NCI-H345 treated with DMSO at 0.1 percent for 48 hours (cell line): Measurements from ENCODE around the gene ZCWPW1.

ENCODE experiments used
- DNase-seq: peaks from one replicate; lab custom pipeline; 2025; ENCODE audit not compliant: unreplicated experiment; lab: John Stamatoyannopoulos, UW

Gene ZCWPW1, protein sequence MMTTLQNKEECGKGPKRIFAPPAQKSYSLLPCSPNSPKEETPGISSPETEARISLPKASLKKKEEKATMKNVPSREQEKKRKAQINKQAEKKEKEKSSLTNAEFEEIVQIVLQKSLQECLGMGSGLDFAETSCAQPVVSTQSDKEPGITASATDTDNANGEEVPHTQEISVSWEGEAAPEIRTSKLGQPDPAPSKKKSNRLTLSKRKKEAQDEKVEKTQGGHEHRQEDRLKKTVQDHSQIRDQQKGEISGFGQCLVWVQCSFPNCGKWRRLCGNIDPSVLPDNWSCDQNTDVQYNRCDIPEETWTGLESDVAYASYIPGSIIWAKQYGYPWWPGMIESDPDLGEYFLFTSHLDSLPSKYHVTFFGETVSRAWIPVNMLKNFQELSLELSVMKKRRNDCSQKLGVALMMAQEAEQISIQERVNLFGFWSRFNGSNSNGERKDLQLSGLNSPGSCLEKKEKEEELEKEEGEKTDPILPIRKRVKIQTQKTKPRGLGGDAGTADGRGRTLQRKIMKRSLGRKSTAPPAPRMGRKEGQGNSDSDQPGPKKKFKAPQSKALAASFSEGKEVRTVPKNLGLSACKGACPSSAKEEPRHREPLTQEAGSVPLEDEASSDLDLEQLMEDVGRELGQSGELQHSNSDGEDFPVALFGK

DNA sequence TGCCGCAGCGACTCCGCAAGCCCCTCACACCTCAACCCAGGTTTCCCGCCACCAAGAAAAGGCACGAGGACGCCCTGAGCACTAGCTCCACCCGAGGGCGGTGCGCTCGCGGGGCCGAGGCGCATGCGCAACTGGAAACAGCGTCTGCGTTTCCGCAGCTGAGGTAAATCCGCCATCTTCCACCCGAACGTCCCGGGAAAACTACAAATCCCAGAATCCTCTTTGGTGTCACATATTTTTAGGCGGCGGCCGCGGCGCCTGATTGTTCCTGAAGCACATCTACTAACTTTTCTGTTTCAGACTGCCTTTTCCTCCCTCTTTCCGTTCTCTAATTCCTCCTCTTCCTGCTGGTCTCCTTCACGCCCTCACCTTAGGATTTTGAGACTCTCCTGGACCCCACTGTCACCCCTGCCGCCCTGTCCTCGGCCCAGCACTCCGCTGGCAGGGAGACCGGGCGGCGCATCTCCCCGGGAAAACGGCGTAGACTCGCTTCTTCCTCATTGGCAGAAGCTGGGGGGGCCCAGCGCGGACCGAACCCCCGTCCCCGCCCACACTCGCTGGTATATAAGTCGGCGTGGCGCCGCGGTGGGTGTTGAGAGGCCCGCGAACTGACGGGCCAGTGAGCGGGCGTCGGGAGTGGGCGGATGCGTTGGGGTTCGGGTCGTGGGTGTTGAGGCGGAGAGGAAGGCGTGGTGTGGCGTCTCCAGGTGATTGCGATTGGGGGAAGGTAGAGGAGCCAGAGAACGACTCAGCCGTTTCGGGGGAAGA lies at the start of gene ZCWPW1:
ZCWPW1 (minus strand) TSS at position 505 of the 768 bp plus-strand sequence. CDS start 8,054 bp downstream, outside the sequence.
- peak; percentile 94 for DNase-seq

DNA sequence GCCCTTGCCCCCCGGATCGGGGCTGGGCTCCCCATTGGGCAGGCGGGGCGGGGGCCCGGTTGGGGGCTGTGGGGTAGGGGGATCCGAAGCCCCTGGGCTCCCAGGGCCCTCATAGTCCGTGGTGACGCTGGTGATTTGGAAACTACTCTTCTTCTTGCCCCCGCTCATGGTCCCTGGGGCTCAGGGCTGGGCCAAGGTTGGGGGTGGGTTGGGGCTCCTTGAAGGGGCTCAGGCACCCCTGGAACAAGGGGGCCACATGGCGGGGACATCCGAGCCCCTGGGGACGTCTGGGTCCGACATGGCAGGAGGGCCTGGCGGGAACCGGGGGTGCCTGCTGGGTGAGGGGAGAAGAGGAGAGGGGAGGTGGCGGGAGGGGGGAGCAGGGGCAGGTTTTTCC lies 49.4 kb upstream of the ZCWPW1 start:
- no peak for DNase-seq

DNA sequence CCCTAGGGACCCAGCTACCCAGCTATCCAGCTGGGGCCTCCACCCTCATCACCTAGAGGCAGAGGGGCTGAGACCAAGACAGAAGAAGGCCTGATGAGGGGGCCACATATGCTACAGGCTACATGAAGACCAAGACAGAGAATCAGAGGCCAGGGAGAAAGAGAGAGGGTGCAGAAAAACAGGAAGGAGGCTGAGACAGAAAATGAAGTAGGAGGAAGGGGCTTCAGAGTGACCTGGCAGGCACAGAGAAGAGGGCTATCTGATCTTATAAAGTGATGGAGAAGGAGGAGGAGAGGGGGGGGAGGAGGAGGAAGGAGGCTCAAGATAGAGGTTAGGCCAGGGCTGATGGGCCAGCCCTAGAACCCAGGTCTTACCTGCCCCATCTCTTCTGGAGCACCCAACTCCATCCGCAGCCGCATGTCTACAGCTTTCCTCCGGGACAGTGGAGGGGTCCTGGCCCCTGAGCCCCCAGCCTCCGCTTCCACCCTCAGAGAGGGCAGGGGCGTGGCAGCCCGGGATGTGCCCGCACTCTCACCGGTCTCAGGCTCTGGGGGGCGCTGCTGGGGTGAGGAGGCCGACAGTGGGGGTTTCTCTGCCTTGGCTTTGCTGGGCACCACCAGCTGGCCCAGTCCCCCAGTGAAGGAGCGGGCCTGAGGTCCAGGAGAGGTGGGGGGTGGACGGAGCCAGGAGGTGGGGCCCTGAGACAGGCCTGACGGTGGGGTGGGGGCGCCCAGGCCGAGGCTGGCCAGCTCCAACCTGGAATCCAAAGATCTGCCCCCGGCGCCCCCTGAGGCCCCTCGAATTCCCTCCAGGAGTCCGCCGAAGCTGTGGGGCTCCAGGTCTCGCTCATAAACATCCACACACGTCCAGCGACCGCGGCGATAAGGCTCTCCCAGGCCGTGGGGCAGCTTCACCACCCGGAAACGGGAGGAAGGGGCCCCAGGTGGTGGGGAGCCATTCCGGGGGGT lies 48.7 kb upstream of the ZCWPW1 start:
- no peak for DNase-seq

DNA sequence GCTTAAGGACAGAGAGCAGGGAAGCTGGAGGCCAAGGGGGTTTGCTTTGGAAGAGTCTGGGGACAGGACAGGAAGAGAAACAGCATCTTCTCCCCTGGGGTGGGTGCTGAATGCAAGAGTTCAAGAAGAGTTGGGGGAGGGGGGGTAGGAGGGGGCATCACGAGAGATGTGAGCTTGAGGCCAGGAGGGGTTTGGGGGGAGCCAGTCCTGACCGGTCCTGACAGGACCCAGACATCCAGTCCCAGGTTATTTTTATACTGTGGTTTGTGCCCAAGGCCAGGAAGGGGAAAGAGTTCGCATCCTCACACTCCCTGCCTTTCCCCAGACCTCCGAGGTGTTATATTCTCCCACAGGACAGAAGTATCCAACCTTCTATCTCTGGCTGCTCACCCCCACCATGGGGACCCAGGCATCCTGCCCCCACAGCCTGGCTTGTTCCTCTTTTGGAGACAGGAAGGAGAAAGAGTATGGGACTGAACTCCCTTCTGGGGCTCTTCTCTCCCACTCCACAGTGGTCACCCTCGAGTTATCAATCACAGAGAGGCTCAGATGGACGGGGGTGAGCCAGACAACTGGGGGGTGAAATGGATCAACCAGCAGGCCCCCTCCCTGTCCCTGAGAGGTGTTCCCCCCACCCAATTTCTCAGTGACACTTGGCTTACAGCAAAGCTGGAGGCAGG lies 47.7 kb upstream of the ZCWPW1 start:
- DNase-seq: no peak

DNA sequence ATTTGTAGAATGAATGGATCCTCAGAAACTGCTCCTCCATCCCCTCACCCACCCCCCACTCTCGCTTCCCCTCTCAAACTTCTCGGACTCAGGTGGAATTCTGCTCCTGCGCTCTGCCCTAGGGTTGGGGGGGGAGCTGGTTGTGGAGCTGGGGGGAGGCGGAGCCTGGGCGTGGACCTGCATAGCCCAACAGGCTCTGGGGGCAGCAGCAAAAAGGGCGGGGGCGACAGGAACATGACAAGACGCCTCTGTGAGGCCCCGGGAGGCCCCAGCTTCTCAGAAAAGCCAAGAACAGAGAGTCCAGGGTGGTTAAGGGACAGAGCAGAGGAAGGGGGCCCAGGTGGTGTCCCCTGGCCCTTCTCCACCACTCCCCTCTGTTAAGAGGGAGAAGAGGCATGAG lies 47.0 kb upstream of the ZCWPW1 start:
- DNase-seq: no peak

DNA sequence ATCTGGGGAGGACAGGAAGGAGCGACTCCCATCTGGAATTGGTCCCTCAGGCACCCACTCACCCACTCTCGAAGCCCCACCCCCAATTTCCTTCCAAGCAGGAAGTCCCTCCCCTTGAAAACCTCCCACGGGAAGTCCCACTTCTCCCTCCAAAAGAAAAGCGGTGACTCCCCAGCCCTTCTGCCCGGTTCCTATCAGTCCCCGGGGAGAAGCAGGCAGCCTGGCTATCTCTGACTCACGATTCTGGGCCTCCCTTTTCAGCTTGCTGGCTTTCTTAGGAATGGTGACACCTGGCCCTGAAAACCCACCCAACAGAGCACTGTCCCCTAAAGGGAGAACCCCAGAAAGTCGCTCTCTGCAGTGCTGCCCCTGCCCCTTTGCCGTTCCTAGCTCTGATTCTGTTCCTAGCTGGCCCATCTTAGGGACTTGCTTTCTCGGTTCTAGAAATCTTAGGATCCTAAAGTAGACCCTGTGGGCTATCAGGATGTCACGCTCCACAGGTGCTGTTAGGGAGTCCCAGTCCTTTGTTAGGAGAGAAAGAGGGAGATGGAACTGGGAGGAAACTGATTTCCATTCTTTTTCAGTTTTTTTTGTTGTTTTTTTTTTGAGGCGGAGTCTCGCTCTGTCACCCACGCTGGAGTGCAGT lies 44.5 kb upstream of the ZCWPW1 start:
- no peak for DNase-seq

DNA sequence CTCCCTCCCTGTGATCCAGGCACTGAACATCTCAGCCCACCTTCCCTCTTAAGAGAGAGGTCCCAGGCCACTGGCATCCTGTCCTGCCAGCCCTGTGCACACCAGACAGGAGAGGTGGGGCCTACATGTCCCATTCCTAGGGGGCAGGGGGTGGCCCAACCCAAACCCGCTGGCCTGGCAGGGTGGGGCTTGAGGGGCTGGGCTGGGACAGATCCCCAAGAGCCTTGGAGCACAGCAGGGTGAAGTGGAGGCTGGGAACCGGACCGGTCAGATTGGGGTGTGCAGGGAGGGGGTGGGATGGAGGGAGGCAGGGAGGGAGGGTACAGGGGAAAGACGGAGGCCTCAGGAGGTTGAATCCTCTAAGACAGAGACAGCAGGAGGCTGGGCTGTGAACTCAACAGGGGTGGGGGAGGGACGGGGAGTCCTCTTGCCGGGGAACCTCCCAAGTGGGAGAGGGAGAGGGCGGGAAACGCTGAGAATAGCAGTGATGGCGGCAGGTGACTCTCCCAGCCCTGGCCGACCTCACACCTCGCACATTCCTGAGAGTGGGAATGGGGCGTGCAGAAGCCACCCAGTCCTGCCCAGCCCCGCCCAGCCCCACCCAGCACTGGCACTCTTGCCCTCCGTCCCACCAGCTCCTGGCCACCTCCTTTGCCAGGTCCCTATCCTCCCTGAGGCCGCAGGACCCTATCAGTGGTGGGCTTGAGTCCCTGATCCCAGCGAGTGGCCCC lies 43.8 kb upstream of the ZCWPW1 start:
- no peak for DNase-seq

DNA sequence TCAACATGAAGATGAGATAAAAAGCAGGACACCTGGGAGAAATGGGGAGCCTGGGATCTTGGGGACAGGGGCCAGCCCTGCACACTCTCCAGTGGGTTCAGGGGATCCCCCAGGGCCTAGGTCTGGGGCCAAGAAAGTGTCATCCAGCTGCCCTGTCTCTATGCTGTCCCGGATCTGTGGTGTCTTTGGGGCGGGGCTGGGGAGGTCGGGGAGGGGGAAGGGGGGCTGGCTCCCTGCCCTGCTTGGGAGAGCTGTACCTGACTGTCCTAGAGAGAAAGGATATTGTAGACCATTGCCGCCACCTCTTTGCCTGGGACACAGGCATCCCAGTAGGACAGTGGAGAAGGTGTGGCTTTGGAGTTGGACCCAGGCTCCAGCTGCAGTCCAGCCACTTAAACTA lies 42.5 kb upstream of the ZCWPW1 start:
- DNase-seq: no peak

DNA sequence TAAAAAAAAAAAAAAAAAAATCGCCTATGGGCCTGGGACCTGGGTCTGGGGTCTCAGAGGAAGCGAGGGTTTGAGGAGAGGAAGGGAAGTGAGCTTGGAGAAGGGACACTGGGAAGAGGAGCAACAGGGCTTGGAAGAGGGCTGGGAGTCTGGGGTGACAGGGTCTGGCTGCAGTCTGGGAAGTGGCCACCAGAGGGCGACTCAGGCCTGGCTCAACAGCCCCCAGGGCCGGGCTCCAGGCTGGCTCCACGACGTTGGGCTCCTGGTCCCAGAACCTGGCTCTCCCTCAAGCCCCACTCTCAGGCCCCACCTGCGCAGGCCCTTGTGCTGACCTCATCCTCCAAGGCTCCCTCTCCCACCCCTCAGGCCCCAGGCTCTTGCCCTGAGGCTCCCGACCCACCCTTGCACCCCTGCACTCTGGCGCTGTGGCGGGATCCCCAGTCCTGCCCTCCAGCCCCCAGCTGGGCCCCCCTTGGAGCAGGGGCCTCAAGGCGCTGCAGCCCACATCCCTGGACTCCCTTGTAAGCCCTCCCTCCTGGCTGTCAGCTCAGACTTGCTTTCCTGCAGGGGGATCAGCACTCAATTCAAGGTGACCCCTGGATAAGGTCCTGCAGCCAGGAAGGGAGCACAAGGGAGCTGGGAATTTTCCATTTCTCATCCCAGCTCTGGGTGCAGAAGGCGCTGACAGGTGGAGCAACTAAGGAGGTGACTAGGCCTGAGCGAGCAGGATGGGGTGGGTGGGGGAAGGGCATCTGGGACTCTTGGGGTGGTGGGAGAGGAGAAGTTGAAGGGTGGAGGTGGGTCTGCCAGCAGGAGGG lies 40.9 kb upstream of the ZCWPW1 start:
- DNase-seq: peak; percentile 40

DNA sequence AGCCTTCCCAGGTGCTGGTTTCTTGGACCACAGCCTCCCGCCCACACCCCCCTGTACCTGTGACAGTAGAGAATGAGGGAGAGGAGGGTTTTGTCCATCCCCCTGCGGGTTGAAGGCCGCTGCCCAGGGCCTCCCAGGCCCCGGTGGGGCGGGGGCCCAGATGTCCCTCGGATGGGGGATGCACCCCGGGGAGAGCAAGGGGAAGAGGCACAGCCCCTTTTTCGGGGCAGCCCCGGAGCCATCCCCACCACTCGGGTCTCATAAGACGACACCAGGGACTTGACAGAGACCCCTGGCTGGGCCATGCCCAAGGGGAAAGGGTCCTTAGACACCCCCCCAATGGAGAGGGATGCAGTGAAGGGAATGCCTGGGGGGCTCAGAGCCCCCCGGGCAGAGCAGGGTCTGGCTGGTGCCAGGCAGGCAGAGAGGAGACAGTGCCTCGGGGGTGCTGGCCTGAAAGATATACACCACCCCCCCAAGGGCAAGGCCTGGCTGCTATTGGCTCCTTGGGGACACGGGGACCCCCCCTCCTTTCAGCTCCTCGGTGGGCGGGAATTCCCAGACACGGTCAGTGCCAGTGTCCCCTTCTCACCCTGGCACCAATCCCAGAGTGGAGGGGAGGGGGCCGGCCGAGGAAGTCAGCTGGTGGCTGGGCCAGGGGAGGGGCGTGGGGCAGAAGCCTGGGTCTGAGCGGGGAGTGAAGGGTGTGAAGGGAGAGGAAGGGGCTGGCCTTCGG lies 39.3 kb upstream of the ZCWPW1 start:
- no peak for DNase-seq

DNA sequence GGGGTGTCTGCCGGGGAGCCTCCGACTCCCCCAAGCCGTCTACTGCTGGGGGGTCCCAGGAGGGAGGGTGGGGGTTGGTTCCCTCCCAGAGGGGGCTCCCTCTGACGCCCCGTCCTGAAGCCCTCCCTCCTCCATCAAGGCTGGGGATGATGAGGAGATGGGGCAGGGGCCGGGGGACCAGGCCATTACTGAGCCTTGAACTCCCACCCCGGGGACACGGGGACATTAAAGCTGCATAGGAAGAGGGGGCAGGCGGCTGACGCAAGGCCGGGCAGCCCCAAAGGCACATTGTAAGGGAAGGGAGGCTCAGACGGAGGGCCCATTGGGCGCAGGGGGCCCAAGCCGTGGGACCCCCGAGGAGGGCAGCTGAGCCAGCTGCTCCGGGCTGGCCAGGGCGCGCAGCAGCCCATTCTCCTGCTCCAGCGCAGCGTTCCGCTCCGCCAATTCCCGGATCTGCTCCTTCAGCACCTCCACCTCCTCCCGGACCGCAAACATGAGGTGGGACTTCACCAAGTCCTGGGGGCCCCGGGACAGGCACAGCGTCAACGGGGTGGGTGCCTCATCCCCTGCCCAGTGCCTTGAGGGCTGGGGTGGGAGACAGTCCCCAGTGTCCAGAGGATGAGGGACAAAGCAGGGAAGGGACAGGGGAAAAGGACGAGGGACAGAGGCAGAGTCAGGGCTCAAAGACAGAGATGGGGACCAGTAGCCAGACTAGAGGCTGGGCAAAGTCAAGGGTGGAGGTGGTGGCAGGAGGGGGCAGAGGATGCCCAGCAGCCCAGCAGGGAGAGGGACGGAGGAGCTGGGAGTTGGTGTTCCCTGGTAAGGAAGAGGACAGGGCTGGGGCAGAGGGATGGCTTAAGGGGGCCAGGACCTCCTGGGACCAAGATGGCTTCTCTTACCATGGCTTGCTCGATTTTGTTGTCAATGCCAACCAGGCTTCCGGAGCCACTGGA lies 38.4 kb upstream of the ZCWPW1 start:
- DNase-seq: no peak

DNA sequence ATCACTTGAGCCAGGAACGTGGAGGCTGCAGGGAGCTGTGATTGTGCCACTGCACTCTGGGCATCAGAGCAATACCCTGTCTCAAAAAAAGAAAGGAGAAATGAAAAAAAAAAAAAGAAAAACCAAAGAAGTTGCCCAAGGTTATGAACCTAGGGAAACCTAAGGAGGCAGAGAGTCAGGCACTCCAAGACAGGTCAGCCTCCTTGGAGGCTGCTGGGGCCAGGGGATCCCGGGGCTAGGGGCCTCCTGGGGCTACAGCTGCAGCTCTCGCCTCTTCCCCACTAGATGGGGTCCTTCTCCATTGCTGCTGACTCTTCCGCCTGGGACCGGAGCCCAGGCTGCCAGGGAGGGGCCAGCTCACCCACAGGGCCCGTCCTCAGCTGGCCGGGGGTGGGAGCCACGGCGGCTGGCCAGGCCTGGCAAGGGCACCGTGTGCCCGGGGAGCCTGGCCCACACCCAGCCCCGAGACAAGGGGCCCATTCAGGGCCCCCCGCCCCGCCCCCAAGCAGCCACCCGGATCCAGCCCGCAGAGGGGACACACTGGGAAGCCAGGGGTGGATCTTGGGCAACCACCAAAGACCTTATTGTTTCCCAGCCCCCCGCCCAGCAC lies 37.3 kb upstream of the ZCWPW1 start:
- DNase-seq: peak; percentile 17

DNA sequence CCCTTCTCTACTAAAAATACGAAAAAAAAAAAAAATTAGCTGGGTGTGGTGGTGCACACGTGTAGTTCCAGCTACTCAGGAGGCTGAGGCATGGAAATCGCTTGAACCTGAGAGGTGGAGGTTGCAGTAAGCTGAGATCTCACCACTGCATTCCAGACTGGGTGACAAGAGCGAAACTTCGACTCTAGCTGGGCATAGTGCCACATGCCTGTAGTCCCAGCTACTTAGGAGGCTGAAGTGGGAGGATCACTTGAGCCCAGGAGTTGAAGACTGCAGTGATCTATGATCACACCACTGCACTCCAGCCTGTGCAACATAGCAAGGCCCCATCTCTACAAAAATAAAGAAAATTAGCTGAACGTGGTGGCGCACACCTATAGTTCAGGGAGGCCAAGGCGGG lies 36.8 kb upstream of the ZCWPW1 start:
- DNase-seq: no peak

DNA sequence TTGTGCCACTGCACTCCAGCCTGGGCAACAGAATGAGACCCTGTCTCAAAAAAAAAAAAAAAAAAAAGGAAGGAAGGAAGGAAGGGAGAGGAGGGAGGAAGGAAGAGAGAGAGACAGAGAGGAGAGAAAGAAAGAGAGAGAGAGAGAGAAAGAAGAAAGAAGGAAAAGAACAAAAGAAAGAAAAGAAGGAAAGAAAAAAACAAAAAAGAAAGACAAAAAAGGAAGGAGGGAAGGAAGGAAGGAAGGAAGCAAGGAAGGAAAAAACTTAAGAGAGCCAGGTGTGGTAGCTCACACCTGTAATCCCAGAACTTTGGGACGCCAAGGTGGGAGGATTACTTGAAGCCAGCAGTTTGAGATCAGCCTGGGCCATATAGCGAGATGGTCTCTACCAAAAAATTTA lies 36.3 kb upstream of the ZCWPW1 start:
- DNase-seq: no peak

DNA sequence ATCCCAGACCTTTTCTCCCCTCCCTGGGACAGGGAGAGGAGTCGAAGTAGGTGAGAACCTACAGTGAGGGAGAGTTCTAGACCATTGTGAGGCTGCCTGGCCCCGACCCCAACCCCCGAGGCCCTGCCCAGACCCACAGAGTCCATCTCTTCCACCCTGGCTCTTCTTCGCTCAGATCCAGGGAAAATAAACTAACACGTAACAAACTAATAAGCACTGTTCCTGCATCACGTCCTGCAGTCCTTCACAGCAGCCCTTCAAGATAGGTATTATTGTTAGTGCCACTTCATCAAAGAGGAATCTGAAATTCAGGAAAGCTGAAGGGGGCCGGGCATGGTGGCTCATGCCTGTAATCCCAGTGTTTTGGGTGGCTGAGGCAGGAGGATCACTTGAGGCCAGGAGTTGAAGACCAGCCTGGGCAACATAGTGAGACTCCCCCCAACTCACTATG lies 35.7 kb upstream of the ZCWPW1 start, which contains the start of gene SPACDR:
SPACDR (minus strand) TSS at position 51 of the 451 bp plus-strand sequence. CDS start 235 bp downstream, outside the sequence.
- no peak for DNase-seq

DNA sequence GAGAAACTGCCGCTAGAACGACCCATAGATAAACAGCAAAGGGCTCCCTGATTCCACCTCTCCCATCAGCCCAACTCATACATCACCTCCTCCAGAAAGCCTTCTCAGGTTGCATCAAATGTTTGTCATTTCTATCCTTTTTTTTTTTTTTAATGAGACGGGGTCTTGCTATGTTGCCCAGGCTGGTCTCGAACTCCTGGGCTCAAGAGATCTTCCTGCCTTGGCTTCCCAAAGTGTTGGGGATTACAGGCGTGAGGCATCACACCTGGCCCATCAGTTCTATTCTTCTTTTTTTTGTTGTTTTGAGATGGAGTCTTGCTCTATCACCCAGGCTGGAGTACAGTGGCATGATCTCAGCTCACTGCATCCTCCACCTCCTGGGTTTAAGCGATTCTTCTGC lies 28.5 kb upstream of the ZCWPW1 start:
- DNase-seq: no peak
